B cell (primary cell): ENCODE results near the gene AGBL4. TPM values are rescaled to one million over a fixed set of nuclear protein-coding genes. Genes with fewer than 3 reads are reported as not detected.
"Not testable (repeated sequence)": the region's sequence is repeated elsewhere in the genome, so short reads cannot be mapped to it uniquely, and the experiment has no call there.

Experiments used
- ATAC-seq: fragments of 200-7000 bp; cut with Tn5 transposase; one replicate; pipeline ENCODE4 v1.10.0; 2021; ENCODE audit warnings: low read depth, mild to moderate bottlenecking, moderate number of reproducible peaks, moderate library complexity
- CTCF ChIA-PET: fragments of 350-600 bp; sonication (Branson Sonifier 250); formaldehyde crosslinking; loops from one replicate; lab custom pipeline; 2021; ENCODE audit warnings: antibody characterized with exemption, inconsistent platforms; lab: Charles Lee
- POLR2A ChIA-PET: fragments of 350-600 bp; sonication (Branson Sonifier 250); formaldehyde crosslinking; loops from one replicate; lab custom pipeline; 2021; ENCODE audit warnings: antibody characterized with exemption; lab: Charles Lee
- DNase-seq: peaks from one replicate; pipeline ENCODE4 v3.0.0; 2013
- H2AFZ ChIP-seq: 2 replicates; pipeline ENCODE4 v1.6.1; 2012; ENCODE audit warnings: mild to moderate bottlenecking, low read depth, low read length; ENCODE audit not compliant: insufficient read depth, poor library complexity, severe bottlenecking
- H3K27ac ChIP-seq, 2 donors: 1 replicate in 1 of 2; 2 replicates in 1 of 2; pipeline ENCODE4 v1.5.1; 2012 to 2013; ENCODE audit warnings: low read length in 2 of 2, mild to moderate bottlenecking in 2 of 2, moderate library complexity in 1 of 2
- H3K27me3 ChIP-seq, 4 experiments: fragments of 200-600 bp in 1 of 4; sonication (generic) in 1 of 4; replicated peaks in 1 of 4; 1 replicate in 2 of 4; 2 replicates in 2 of 4; pipeline versions ENCODE4 v1.6.1 to v1.7.0; 2013 to 2016; ENCODE audit warnings: low read length in 3 of 4, mild to moderate bottlenecking in 2 of 4, mixed read lengths in 1 of 4, moderate library complexity in 1 of 4; ENCODE audit not compliant: insufficient read depth in 4 of 4, control insufficient read depth in 3 of 4; ENCODE audit errors: control extremely low read depth in 1 of 4
- H3K36me3 ChIP-seq, 2 experiments: replicated peaks in 1 of 2; 1 replicate in 1 of 2; 2 replicates in 1 of 2; pipeline versions ENCODE4 v1.6.1 to v1.7.1; 2013; ENCODE audit warnings: low read length in 1 of 2; ENCODE audit not compliant: insufficient read depth in 2 of 2, control insufficient read depth in 1 of 2; ENCODE audit errors: control extremely low read depth in 1 of 2, extremely low read depth in 1 of 2
- H3K4me1 ChIP-seq, 2 donors: fragments of 200-600 bp in 1 of 2; sonication (generic) in 1 of 2; 1 replicate in 1 of 2; 2 replicates in 1 of 2; pipeline versions ENCODE4 v1.5.1 to v1.6.1; 2013 to 2017; ENCODE audit warnings: low read length in 2 of 2; ENCODE audit not compliant: control insufficient read depth in 2 of 2, insufficient read depth in 2 of 2
- H3K4me2 ChIP-seq: replicated peaks from 2 replicates; pipeline ENCODE3; 2012; ENCODE audit warnings: mild to moderate bottlenecking, low read depth, low read length; ENCODE audit not compliant: poor library complexity, severe bottlenecking
- H3K4me3 ChIP-seq, 5 experiments: fragments of 200-600 bp in 1 of 5; sonication (generic) in 1 of 5; 1 replicate in 3 of 5; 2 replicates in 2 of 5; pipeline versions ENCODE4 v1.5.1 to v1.7.0; 2011 to 2016; ENCODE audit warnings: low read length in 4 of 5, mild to moderate bottlenecking in 4 of 5, low read depth in 2 of 5, control low read depth in 1 of 5, moderate library complexity in 1 of 5; ENCODE audit not compliant: insufficient read depth in 1 of 5; ENCODE audit errors: control extremely low read depth in 1 of 5, extremely low read depth in 1 of 5
- H3K79me2 ChIP-seq: fragments of 200-600 bp; sonication (generic); one replicate; pipeline ENCODE4 v1.6.0; 2016; ENCODE audit warnings: low read length; ENCODE audit not compliant: control insufficient read depth, insufficient read depth
- H3K9ac ChIP-seq: fragments of 200-600 bp; sonication (generic); 2 replicates; pipeline ENCODE4 v1.6.1; 2017; ENCODE audit warnings: mild to moderate bottlenecking, low read length, moderate library complexity
- H3K9me3 ChIP-seq, 3 donors: one replicate each; pipeline versions ENCODE4 v1.6.1 to v1.7.1; 2013; ENCODE audit warnings: low read length in 2 of 3; ENCODE audit not compliant: control insufficient read depth in 2 of 3, insufficient read depth in 1 of 3; ENCODE audit errors: control extremely low read depth in 1 of 3
- H4K20me1 ChIP-seq: 2 replicates; pipeline ENCODE4 v1.6.0; 2012; ENCODE audit warnings: mild to moderate bottlenecking, low read length; ENCODE audit not compliant: insufficient read depth, control insufficient read depth, poor library complexity, severe bottlenecking
- H3K27ac Mint-ChIP-seq: one replicate; pipeline ENCODE4 v1.8.0; 2021; ENCODE audit warnings: mixed read lengths
- H3K27me3 Mint-ChIP-seq: one replicate; pipeline ENCODE4 v1.8.0; 2021; ENCODE audit warnings: mixed read lengths
- H3K4me1 Mint-ChIP-seq: one replicate; pipeline ENCODE4 v1.8.0; 2021; ENCODE audit warnings: mixed read lengths
- H3K4me3 Mint-ChIP-seq: one replicate; pipeline ENCODE4 v1.8.0; 2021; ENCODE audit warnings: mixed read lengths
- H3K9me3 Mint-ChIP-seq: one replicate; pipeline ENCODE4 v1.8.0; 2022; ENCODE audit warnings: mixed read lengths; ENCODE audit not compliant: insufficient read depth
- CTCF ChIP-seq: fragments of 200-600 bp; IDR thresholded peaks from one replicate; pipeline ENCODE4 v1.8.0; 2022; ENCODE audit warnings: antibody characterized with exemption, mild to moderate bottlenecking
- EZH2 ChIP-seq: IDR thresholded peaks from 2 replicates; pipeline ENCODE4 v1.6.1; 2012; ENCODE audit warnings: borderline replicate concordance, low read depth, mild to moderate bottlenecking, moderate library complexity, low read length; ENCODE audit not compliant: insufficient read depth, poor library complexity, severe bottlenecking
- whole genome bisulfite sequencing: methylation state at CpG from one replicate; pipeline ENCODE4 v1.1.5; 2013; ENCODE audit warnings: missing lambda C conversion rate; ENCODE audit not compliant: insufficient coverage; 5-methylcytosine and 5-hydroxymethylcytosine counted together
- intact Hi-C: fragments of 100-400 bp; cut with micrococcal nuclease; formaldehyde crosslinking; loops from one replicate; pipeline ENCODE4 v1.10.0; 2022
- polyA plus RNA-seq: library from polyadenylated mRNA; depleted of rRNA; stranded (reverse); fragments of >200 nt; gene quantifications from 2 replicates; pipeline ENCODE4 v1.2.3, GENCODE V29; 2012
- total RNA-seq, 2 donors: library from RNA; stranded (reverse); fragments of 120-200 nt in 1 of 2; gene quantifications; 1 replicate in 1 of 2; 2 replicates in 1 of 2; pipeline versions ENCODE4 v1.2.3 to v1.2.4, GENCODE V29; 2013 to 2022

The AGBL4 gene
- total and polyA plus RNA-seq, 2 donors (not counting 1 experiment from before 2014, with no cell fraction given): 0.07 to 0.12 TPM

GRCh38 chr1:49294539-49294938 is 729.2 kb downstream of the AGBL4 start:
- Histone ChIP-seq H3K79me2 (no peaks in the 10 kb centered on the region), H3K4me1 (no peaks in the 10 kb centered on the region), H3K27ac (no peak overlapping the region), H3K9ac (no peak overlapping the region), H3K27me3 (no peaks in the 10 kb centered on the region), H3K9me3 (peaks cover 1 to 19% (median 10%) of the 10 kb centered on the region in 3 donors), H4K20me1 (no peaks in the 10 kb centered on the region), H2AFZ (no peak overlapping the region), H3K4me2 (no peak overlapping the region), H3K4me3 (no peak overlapping the region), H3K36me3 (no peaks in the 10 kb centered on the region)
- H3K27ac Mint-ChIP-seq: no peak overlapping the region
- TF ChIP-seq CTCF (no peak), EZH2 (no peak)
- intact Hi-C loops: no loop called here
- H3K27me3 Mint-ChIP-seq: no peaks in the 10 kb centered on the region
- ChIA-PET CTCF (no interaction called here), POLR2A (no interaction called here)
- ATAC-seq (no peak), DNase-seq (no peak)
- H3K9me3 Mint-ChIP-seq: no peaks in the 10 kb centered on the region
- 100% methylated on average over 2 of the region's 2 CpGs for WGBS
- H3K4me1 Mint-ChIP-seq: no peaks in the 10 kb centered on the region
- H3K4me3 Mint-ChIP-seq: no peak overlapping the region

- no peaks in the 10 kb centered on the region for H3K9me3 Mint-ChIP-seq
- no peaks in the 10 kb centered on the region for H3K4me1 ChIP-seq
- no peak overlapping the region for H3K9ac ChIP-seq
- no peak for TF ChIP-seq CTCF
- no peak for TF ChIP-seq EZH2
- H3K27ac ChIP-seq: no peak overlapping the region
- ChIA-PET POLR2A (no interaction called here), CTCF (no interaction called here)
- H3K27me3 Mint-ChIP-seq: no peaks in the 10 kb centered on the region
- intact Hi-C loops: no loop called here
- WGBS: 84% methylated on average over 4 of the region's 4 CpGs
- no peak overlapping the region for H3K4me3 Mint-ChIP-seq
- H3K9me3 ChIP-seq: peaks cover 1 to 19% (median 10%) of the 10 kb centered on the region in 3 donors
- no peak for ATAC-seq
- no peak overlapping the region for H3K4me3 ChIP-seq
- H3K36me3 ChIP-seq: no peaks in the 10 kb centered on the region
- no peak overlapping the region for H3K27ac Mint-ChIP-seq
- H3K27me3 ChIP-seq: no peaks in the 10 kb centered on the region
- no peak overlapping the region for H2AFZ ChIP-seq
- H3K4me1 Mint-ChIP-seq: no peaks in the 10 kb centered on the region
- H3K79me2 ChIP-seq: no peaks in the 10 kb centered on the region
- DNase-seq: no peak
- H4K20me1 ChIP-seq: no peaks in the 10 kb centered on the region
- H3K4me2 ChIP-seq: no peak overlapping the region
Measured at GRCh38 chr1:49293016-49293415, 730.7 kb downstream of the AGBL4 start.

DNA sequence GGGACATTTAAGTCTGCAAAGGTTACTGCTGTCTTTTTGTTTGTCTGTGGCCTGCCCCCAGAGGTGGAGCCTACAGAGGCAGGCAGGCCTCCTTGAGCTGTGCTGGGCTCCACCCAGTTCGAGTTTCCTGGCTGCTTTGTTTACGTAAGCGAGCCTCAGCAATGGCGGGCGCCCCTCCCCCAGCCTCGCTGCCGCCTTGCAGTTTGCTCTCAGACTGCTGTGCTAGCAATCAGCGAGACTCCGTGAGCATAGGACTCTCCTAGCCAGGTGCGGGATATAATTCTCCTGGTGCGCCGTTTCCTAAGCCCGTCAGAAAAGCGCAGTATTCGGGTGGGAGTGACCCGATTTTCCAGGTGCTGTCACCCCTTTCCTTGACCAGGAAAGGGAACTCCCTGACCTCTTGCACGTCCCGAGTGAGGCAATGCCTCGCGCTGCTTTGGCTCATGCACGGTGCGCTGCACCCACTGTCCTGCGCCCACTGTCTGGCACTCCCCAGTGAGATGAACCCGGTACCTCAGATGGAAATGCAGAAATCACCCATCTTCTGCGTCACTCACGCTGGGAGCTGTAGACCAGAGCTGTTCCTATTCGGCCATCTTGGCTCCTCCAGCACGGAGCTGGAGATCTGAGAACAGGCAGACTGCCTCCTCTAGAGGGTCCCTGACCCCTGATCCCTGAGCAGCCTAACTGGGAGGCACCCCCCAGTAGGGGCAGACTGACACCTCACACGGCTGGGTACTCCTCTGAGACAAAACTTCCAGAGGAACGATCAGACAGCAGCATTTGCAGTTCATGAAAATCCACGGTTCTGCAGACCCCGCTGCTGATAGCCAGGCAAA is 766.3 kb downstream of the AGBL4 start:
- POLR2A ChIA-PET, H3K4me1 Mint-ChIP-seq: not testable (repeated sequence)
- 88% methylated on average over 26 of the region's 32 CpGs for WGBS

More for the DNA sequence above, 766.3 kb downstream of the AGBL4 start:
- H3K4me2 ChIP-seq, H3K27me3 Mint-ChIP-seq, H3K9me3 Mint-ChIP-seq, H4K20me1 ChIP-seq, intact Hi-C loops, H3K27me3 ChIP-seq, H3K27ac Mint-ChIP-seq, H3K36me3 ChIP-seq, ATAC-seq, H3K27ac ChIP-seq, H2AFZ ChIP-seq, H3K9ac ChIP-seq, H3K4me3 ChIP-seq, H3K4me1 ChIP-seq, H3K79me2 ChIP-seq, DNase-seq, CTCF ChIA-PET, H3K9me3 ChIP-seq, H3K4me3 Mint-ChIP-seq: not testable (repeated sequence)
